Activated naive CD8-positive, alpha-beta T cell (primary cell): ENCODE results near the gene RAB20.

Experiments used
- H3K27ac Mint-ChIP-seq: one replicate; pipeline ENCODE4 v1.8.0; 2021; ENCODE audit warnings: mixed read lengths
- H3K27me3 Mint-ChIP-seq: one replicate; pipeline ENCODE4 v1.8.0; 2021; ENCODE audit warnings: mixed read lengths
- H3K36me3 Mint-ChIP-seq: one replicate; pipeline ENCODE4 v1.8.0; 2021; ENCODE audit warnings: mixed read lengths
- H3K4me1 Mint-ChIP-seq: one replicate; pipeline ENCODE4 v1.8.0; 2021; ENCODE audit warnings: low read depth, mixed read lengths
- H3K4me3 Mint-ChIP-seq: one replicate; pipeline ENCODE4 v1.8.0; 2021; ENCODE audit warnings: mild to moderate bottlenecking, mixed read lengths
- H3K9me3 Mint-ChIP-seq: one replicate; pipeline ENCODE4 v1.8.0; 2021; ENCODE audit warnings: low read depth, mixed read lengths

Gene RAB20

DNA sequence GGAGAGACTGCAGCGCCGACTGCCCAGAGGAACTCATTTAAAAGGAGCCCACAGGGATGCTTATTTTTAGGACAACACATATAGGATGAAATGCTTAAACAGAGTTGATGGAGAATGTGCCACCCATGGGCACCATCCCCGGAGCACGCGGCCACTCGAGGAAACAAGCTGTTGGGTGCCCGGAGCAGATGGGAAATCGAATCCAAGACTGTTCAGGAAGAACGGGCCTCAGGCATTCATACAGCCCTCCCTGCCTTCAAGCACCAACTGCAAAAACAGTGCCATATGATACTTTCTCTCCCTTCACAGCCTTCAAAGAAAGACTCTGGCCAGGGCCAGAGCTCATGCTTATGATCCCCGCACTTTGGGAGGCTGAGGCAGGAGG is 40.2 kb downstream of the RAB20 start:
- H3K9me3 Mint-ChIP-seq: no peaks in the 10 kb centered on the region
- no peak overlapping the region for H3K4me3 Mint-ChIP-seq
- peaks cover 22% of the 10 kb centered on the region for H3K4me1 Mint-ChIP-seq
- no peak overlapping the region for H3K27ac Mint-ChIP-seq
- no peaks in the 10 kb centered on the region for H3K36me3 Mint-ChIP-seq
- no peaks in the 10 kb centered on the region for H3K27me3 Mint-ChIP-seq

DNA sequence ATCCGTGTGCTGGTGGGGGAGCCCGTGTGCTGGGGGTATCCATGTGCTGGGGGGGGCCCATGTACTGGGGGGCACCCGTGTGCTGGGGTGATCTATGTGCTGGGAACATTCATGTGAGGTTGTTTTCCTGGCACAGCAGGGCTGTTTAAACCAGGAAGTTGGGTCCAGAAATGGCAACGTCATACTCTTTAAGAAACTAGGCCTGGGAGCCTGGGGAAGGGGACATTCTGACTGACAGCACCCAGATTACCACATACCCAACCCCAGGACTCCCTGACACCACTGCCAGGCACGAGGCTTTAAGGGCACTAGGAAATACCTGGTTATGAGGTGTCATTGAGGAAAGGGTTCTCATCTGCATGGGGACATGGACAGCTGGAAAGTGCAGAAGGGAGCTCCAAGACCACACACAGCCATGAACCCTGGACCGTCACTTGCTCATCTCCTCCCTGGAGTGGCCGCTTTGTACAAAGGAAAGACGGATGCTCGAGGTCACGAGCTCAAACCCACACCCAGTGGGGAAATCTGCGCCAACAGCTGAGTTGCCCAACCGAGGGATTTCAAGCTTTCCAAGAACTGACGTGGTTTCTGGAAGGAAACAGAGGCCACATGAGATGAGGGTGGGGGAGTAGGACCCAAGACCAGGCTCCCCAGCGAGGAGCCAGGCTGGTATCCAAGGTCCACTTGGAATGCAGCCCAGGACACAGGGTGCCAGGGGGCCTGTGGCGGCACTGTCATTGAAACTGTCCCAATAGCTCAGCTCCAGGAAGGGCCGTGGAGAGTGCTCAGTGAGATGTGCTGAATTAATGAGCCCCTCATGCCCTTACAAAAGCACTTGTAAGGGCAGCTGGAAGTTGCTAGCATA is 40.9 kb downstream of the RAB20 start:
- Mint-ChIP-seq H3K4me1 (peaks cover 16% of the 10 kb centered on the region), H3K9me3 (no peaks in the 10 kb centered on the region), H3K27ac (no peak overlapping the region), H3K36me3 (no peaks in the 10 kb centered on the region), H3K4me3 (no peak overlapping the region), H3K27me3 (no peaks in the 10 kb centered on the region)

DNA sequence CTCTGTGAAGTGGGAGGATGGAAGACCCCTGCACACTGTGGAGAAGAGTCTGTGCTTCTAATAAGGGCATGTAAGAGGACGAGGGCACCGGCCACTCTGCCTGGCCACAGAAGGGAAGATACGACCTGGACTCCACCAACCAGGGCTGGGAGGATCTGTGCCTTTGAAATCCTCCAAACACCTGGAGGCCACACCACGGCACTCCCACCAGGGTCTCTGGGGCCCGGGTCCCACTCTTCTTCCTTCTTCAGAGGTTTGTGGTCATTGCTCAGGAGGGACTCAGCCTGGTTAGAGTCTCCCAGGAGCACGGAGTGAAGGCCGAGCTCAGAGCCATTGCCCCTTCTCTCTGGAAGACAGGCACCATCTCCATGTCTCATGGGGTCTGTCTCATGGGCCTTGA is 42.0 kb downstream of the RAB20 start:
- Mint-ChIP-seq H3K4me3 (no peak overlapping the region), H3K9me3 (no peaks in the 10 kb centered on the region), H3K27me3 (no peaks in the 10 kb centered on the region), H3K27ac (no peak overlapping the region), H3K36me3 (no peaks in the 10 kb centered on the region), H3K4me1 (peaks cover 5% of the 10 kb centered on the region)

DNA sequence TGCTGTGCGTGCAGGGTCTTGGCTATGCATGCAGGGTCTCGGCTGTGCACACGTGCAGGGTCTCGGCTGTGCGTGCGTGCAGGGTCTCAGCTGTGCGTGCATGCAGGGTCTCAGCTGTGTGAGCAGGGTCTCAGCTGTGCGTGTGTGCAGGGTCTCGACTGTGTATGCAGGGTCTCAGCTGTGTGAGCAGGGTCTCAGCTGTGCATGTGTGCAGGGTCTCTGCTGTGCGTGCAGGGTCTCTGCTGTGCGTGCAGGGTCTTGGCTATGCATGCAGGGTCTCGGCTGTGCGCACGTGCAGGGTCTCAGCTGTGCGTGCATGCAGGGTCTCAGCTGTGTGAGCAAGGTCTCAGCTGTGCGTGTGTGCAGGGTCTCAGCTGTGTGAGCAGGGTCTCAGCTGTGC is 42.5 kb downstream of the RAB20 start:
- Mint-ChIP-seq H3K4me3 (no peak overlapping the region), H3K27me3 (no peaks in the 10 kb centered on the region), H3K9me3 (no peaks in the 10 kb centered on the region), H3K27ac (no peak overlapping the region), H3K4me1 (peaks cover under 1% of the 10 kb centered on the region), H3K36me3 (no peaks in the 10 kb centered on the region)

DNA sequence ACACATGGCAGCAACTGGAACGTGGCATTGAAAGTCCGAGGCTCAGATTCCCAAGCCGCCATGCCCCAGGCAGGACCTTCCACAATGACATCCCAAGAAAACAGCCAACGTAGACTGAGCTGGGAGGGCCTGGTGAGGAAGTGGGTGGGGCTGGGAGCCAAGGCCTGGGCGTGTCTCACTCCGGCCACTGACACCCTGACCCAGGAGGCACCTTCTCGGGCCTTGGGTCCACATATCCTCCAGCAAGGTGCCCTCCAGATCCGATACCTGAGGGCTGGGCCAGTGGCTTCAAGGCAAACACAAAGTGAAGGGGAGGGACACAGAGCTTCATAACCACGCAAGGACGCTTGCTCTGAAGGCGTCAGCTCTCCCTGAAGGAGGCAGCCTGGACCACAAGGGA is 43.0 kb downstream of the RAB20 start:
- Mint-ChIP-seq H3K27ac (no peak overlapping the region), H3K4me3 (no peak overlapping the region), H3K9me3 (no peaks in the 10 kb centered on the region), H3K27me3 (no peaks in the 10 kb centered on the region), H3K36me3 (no peaks in the 10 kb centered on the region), H3K4me1 (no peaks in the 10 kb centered on the region)

GRCh38 chr13:110518226-110518525 is 43.3 kb downstream of the RAB20 start:
- no peaks in the 10 kb centered on the region for H3K9me3 Mint-ChIP-seq
- no peaks in the 10 kb centered on the region for H3K27me3 Mint-ChIP-seq
- H3K4me1 Mint-ChIP-seq: no peaks in the 10 kb centered on the region
- H3K4me3 Mint-ChIP-seq: no peak overlapping the region
- no peak overlapping the region for H3K27ac Mint-ChIP-seq
- H3K36me3 Mint-ChIP-seq: no peaks in the 10 kb centered on the region

DNA sequence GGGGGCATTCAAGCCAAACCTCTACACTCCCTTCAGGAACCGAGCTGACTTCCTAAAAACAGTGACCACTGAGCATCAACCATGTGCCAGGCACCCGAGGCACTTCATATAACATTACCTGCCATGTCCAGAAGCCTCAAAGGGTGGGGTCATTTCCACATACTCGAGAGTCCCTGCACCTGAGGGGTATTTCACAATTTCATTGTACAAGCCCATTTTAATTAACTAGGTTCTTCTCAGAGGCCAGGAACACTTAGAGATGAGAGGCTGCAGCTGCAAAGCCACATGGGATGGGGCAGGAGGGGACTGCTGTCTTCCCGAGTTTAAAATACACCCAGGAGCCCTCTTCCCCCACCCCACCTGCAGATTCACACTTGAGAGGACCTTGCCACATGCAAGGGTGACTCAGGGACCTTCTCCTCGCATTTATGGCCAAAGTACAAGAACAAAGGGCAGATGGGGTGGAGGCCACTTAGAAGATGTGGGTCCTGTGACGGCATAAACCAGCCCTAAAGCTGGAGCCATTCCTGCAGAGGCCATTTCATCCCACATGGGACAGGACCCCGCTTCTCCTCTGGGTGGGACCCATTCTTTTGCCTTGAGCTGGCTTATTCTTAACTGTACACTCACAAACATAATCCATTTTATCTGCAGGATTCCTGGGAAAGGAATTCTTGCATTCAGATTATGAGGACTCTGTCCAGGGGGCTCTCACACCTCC is 43.9 kb downstream of the RAB20 start:
- H3K4me3 Mint-ChIP-seq: no peak overlapping the region
- H3K36me3 Mint-ChIP-seq: no peaks in the 10 kb centered on the region
- H3K27ac Mint-ChIP-seq: no peak overlapping the region
- no peaks in the 10 kb centered on the region for H3K27me3 Mint-ChIP-seq
- H3K4me1 Mint-ChIP-seq: no peaks in the 10 kb centered on the region
- H3K9me3 Mint-ChIP-seq: no peaks in the 10 kb centered on the region

GRCh38 chr13:110516500-110516899 is 45.0 kb downstream of the RAB20 start:
- Mint-ChIP-seq H3K9me3 (no peaks in the 10 kb centered on the region), H3K27me3 (no peaks in the 10 kb centered on the region), H3K4me1 (no peaks in the 10 kb centered on the region), H3K36me3 (no peaks in the 10 kb centered on the region), H3K4me3 (no peak overlapping the region), H3K27ac (no peak overlapping the region)

DNA sequence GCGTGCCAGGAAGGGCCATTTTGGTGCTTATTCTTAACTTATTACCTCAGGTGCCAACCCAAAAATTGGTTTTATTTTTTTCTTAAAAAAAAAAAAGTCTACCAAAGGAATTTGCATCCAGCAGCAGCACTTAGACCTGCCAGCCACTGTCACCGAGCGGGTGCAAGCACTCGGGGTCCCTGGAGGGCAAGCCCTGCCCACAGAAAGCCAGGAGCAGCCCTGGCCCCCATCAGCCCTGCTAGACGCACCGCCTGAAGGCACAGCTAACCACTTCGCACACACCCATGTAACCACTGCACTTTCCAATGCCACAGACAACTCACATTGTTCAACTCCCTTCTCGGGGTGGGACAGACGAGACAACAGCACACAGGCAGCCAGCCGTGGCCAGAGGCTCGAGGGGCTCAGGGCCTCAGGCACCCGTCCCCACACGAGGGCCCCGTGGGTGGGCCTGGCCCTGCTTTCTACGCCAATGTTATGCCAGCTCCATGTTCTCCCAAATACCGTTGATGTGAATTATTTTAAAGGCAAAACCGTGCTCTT is 49.3 kb downstream of the RAB20 start:
- Mint-ChIP-seq H3K27me3 (no peaks in the 10 kb centered on the region), H3K27ac (no peak overlapping the region), H3K4me3 (no peak overlapping the region), H3K4me1 (no peaks in the 10 kb centered on the region), H3K9me3 (no peaks in the 10 kb centered on the region), H3K36me3 (no peaks in the 10 kb centered on the region)

DNA sequence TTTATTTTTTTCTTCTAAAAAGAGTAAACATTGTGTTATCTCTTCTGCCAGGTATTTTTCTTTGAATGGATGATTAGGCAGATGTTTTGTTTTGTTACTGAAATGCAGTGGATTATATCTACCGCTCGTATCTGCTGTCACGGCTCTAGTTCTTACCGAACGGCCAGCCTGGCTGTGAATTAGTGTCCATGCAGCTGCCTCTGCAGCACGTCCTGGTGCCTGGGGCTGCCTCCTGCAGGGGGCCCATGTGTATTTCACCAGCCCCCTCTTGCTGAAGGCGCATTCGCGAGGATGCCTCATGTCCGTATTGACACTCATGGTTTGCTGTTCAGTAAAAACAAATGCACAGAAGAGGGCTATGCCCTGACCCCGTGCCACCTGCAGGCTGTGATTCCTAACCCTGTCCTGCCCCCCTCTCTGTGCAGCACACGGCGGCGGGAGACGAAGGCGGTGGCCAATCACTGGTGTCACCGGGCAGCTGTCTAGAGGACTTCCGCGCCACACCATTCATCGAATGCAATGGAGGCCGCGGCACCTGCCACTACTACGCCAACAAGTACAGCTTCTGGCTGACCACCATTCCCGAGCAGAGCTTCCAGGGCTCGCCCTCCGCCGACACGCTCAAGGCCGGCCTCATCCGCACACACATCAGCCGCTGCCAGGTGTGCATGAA is 49.9 kb downstream of the RAB20 start:
- no peaks in the 10 kb centered on the region for H3K9me3 Mint-ChIP-seq
- no peak overlapping the region for H3K4me3 Mint-ChIP-seq
- no peaks in the 10 kb centered on the region for H3K4me1 Mint-ChIP-seq
- H3K27ac Mint-ChIP-seq: no peak overlapping the region
- H3K27me3 Mint-ChIP-seq: no peaks in the 10 kb centered on the region
- H3K36me3 Mint-ChIP-seq: no peaks in the 10 kb centered on the region

- Mint-ChIP-seq H3K36me3 (no peaks in the 10 kb centered on the region), H3K27ac (no peak overlapping the region), H3K27me3 (no peaks in the 10 kb centered on the region), H3K4me1 (no peaks in the 10 kb centered on the region), H3K9me3 (no peaks in the 10 kb centered on the region), H3K4me3 (no peak overlapping the region)
These were observed 51.3 kb downstream of the RAB20 start for GRCh38 chr13:110509971-110510786.

DNA sequence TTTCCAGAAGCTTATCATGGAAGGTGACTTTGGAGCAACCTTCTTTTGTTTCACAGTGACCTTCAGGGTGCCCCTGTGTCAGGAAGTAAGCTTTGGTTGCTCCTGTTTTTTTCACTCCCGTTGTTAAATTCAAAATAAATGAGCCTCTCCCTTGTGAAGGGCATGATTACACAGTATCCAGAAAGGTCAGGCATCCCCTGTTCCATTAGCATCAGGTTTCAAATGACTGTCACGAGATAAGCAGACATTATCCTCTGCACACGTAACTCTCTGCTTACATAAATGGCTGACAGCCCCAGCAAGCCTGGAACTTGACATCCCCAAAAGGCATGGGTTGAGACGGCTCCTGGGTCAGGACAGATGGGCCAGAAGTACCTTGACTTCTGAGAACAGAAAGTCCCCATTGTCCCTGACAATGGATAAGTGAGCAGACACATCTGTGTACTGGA is 52.0 kb downstream of the RAB20 start:
- no peak overlapping the region for H3K27ac Mint-ChIP-seq
- no peak overlapping the region for H3K4me3 Mint-ChIP-seq
- no peaks in the 10 kb centered on the region for H3K36me3 Mint-ChIP-seq
- no peaks in the 10 kb centered on the region for H3K4me1 Mint-ChIP-seq
- H3K9me3 Mint-ChIP-seq: no peaks in the 10 kb centered on the region
- H3K27me3 Mint-ChIP-seq: no peaks in the 10 kb centered on the region

- H3K36me3 Mint-ChIP-seq: no peaks in the 10 kb centered on the region
- H3K9me3 Mint-ChIP-seq: no peaks in the 10 kb centered on the region
- H3K27ac Mint-ChIP-seq: no peak overlapping the region
- no peaks in the 10 kb centered on the region for H3K27me3 Mint-ChIP-seq
- H3K4me3 Mint-ChIP-seq: no peak overlapping the region
- H3K4me1 Mint-ChIP-seq: no peaks in the 10 kb centered on the region
These were observed 53.7 kb downstream of the RAB20 start for GRCh38 chr13:110507678-110508381.
